NCI-H2196 treated with DMSO at 0.1 percent for 48 hours (cell line): Measurements from ENCODE around the gene BAIAP2L2.
"Not testable (repeated sequence)": the region's sequence is repeated elsewhere in the genome, so short reads cannot be mapped to it uniquely, and the experiment has no call there.

Experiments
- DNase-seq: peaks from one replicate; lab custom pipeline; 2025; ENCODE audit not compliant: unreplicated experiment; lab: John Stamatoyannopoulos, UW

The BAIAP2L2 gene

DNA sequence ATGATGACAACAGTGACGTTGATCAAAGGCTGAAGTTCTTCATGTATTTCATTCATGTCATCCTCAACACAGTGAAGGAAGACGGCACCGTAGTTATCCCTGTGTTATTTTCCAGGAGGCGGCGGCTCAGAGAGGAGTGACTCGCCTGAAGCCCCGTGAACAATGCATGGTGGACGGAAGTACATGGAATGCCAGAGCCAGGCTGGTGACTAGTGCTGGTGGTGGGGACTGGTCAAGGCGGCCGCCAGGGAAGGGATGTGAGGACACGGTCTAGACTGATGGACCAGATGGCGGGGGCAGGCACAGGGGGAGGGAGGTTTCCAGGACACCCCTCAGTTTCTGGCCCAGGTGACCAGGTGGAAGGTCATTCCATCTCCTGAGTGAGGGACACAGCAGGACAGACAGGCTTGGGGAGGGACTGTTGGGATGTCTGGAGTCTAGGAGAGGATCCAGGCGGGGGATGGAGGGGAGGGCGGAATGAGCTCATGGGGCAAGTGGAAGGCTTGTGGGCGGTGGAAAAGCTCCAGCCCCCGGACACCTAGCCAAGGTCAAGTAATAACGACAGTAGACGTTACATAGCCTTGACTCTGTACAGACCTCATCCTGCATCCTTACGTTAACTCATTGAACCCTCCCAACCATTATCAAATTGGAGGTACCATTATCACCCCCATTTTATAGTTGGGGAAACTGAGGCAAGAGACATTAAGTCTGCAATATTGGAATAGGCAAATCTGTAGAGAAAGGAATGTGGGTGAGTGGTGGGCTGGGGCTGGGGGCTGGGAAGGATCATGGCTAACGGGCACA lies 69.3 kb downstream of the BAIAP2L2 start:
- no peak for DNase-seq

DNA sequence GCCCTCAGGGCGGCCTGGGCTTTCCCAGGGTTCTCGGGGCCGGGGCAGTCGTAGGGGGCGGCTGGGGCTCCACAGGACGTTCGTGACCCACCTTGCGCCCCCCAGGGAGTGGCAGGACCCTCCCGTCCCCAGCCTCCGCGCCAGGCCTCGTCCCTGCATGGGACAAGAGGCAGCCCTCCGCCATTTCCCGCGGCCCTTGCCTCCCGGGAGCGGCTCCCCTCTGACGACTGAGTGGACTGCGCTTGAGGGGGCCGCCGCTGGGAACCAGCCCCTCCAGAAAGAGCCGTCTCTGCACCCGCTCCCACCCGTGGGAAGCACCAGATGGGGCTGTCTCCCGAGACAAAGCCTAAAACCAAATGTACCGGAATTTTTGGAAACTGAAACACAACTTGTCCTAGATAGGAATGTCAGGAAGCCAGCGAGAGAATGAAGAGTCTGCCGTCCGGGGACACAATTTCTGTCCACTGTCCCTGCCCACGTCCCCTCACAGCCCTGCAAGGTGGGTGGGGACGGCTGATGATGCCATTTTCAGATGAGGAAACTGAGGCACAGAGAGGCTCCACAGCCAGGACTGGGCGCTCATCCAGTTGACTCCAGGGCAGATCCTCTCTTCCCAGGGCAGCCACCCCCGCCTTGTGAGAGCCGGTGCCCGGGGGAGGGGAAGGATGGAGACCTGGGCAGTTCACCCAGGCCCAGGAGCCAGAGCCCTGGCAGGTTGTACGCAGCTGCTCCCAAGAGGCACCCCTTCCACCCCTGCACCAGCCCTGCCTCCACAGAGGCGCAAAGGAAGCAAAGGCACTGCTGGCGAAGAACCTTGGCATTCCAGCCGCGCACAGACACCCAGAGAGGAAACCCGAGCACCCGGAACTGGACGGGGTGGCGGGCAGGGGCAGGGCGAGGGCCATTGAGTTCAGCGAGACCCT lies 71.3 kb downstream of the BAIAP2L2 start:
- no peak for DNase-seq

DNA sequence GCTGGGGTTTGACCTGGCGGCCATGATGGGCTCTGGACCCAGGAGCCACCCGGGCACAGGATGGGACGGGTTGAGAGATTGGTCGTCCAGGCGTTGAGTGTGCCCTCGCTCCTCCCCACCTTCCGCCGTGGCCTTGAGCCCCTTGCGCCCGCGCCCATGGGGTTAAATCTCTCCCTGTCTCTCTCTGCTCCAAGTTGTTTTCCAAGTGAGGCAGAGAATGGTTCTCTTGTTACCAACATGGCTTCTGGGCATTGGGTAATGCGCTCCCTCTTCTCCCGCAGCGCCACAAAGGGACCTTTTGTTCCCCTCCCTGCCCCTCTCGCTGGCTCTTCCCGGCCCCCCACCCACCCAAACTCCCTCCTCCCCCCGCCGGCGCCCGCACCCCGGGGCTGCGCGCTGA lies 72.1 kb downstream of the BAIAP2L2 start:
- DNase-seq: no peak

DNA sequence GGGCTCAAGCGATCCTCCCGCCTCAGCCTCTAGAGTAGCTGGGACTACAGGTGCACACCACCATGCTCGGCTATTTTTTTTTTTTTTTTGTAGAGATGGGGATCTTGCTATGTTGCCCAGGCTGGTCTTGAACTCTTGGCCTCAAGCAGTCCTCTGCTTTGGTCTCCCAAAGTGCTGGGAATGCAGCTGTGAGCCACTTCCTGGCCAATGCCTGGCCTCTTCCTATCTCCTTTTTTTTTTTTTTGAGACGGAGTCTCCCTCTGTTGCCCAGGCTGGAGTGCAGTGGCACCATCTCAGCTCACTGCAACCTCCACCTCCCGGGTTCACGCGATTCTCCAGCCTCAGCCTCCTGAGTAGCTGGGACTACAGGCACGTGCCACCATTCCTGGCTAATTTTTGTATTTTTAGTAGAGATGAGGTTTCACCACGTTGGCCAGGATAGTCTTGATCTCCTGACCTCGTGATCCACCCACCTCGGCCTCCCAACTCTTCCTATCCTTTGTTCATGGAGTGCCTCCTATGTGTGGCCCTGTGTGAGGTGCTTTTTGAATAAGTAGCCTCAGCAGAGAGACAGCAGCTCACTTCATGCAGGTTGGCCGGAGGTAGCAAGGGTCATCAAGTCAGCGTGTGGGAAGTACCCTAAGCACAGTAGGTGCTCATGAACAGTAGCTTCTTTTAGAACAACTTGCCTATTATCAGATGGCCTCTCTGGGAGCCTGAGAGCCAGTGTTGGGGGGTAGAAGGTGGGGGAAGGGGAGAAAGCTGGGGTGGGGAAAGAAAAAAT lies 72.9 kb downstream of the BAIAP2L2 start:
- not testable (repeated sequence) for DNase-seq

DNA sequence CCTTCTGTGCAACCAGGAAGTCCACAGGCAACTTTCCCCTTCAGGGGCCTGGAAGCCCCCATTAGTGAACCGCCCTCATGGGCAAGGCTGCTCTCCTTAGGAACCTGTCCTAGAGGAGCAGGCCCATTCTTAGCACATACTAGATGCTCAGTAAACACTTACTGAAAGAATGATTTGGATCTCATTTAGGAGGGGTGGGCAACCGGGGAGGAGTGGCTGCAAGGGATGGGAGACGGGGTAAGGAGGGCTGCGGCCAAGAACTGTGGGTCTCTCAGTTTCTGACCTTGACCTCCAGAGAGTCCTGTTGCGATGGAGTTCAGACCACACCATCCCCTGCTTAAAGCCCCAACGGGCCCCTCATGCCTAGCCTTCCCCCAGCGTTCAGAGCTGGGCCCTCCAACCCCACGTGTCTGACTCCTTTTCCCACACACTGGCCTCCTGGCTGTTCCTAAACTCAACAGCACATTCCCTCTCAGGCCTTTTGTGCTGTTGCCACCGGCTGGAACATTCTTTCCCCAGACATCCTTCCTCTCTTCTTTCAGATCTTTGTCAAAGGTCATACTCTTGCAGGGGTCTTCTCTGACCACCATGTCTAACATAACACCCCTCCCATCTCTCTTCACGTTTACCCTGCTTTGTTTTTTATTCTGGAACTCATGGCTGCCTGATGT lies 74.0 kb downstream of the BAIAP2L2 start:
- no peak for DNase-seq

DNA sequence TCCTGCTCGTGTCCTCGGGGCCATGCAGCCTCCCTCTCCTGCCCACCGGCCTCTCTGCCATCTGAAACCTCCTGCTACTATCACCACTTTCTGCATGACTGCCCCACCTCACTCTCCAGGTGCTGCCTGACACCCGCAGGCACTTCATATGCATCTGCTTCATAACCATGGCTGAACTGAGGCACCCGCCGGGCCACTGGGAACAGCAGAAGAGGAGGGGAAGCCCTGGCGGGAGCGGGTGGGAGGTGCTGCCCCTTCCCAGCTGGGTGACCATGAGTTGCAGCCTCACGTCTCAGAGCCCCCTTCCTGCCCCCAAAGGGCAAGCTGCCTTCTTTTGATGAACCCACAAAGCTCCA lies 75.0 kb downstream of the BAIAP2L2 start:
- no peak for DNase-seq
